ENCODE results near the gene FAT2.

DNA sequence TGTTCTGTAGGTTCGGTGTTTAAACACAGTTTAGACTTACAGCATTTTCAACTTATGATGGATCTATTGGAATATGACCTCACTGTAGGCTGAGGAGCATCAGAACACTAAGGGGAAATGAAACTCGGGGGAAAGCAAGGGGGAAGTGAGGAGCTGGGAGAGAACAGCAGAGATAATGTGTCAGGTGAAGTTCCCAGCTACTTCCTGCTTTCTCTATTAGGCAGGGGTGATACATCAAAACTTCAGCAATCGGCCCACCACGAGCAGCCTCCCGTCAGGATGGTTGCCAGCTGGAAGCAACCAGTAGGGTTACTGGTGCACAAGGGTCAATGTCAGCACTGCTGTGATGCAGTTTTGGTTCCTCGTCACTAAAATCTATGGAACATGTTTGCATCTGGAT lies 34.3 kb downstream of the FAT2 start:
- TF ChIP-seq CTCF (IDR thresholded peaks at IDR 0.05; ENCODE audit: borderline replicate concordance, extremely low read depth, low read length, poor library complexity, severe bottlenecking) (no peak), EZH2 (IDR thresholded peaks at IDR 0.05; ENCODE audit: borderline replicate concordance, low read depth, low read length, severe bottlenecking) (no peak)
